ENCODE data around the gene RCOR1. TPM values are rescaled to one million over a fixed set of nuclear protein-coding genes. Genes with fewer than 3 reads are reported as not detected.
"Not testable (repeated sequence)": the region's sequence is repeated elsewhere in the genome, so short reads cannot be mapped to it uniquely, and the experiment has no call there.

RCOR1 gene
- polyA plus RNA-seq, 1 donor from 2014 or later = 10.4 TPM

DNA sequence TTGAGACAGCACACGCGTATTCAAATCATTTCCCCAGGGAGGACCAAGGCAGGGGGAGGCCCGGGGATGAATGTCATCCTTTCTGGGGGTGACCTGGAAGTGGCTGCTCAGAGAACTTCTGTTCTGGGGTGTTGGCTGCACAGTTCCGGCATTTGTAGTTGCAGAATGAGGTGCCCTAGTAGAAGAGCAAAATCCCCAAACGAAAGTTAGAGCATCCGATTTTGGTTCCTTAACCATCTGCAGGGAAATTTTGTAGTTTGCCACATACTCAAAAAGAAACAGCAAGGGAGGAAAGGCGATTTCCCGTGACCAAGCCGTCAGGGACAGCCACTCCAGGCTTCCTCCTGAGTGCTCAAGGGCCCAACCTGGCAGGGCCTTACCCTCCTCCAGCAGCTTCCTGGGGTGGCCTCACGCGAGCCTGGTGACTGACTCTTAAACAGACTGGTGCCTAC is 171.8 kb downstream of the RCOR1 start:
- TF ChIP-seq MXI1 (conservative IDR thresholded peaks at IDR 0.05; ENCODE audit: poor library complexity, severe bottlenecking) = no peak
- TF ChIP-seq POLR2AphosphoS5 (IDR thresholded peaks at IDR 0.05) = no peak
- TF ChIP-seq CTCF (IDR thresholded peaks at IDR 0.05; ENCODE audit: poor library complexity, severe bottlenecking) = no peak
- TF ChIP-seq EZH2 (IDR thresholded peaks at IDR 0.05; ENCODE audit: borderline replicate concordance, insufficient read depth, low read length, poor library complexity, severe bottlenecking) = no peak
- Histone ChIP-seq H3K4me2 (ENCODE audit: low read length) (no peak overlapping the region), H3K36me3 (ENCODE audit: insufficient read depth, low read length) (no peaks in the 10 kb centered on the region), H3F3A (ENCODE audit: insufficient read depth, low read length, poor library complexity, severe bottlenecking) (no peaks in the 10 kb centered on the region), H3K79me2 (replicated peaks; ENCODE audit: insufficient read depth, low read length) (no peaks in the 10 kb centered on the region), H3K27ac (ENCODE audit: low read length) (no peak overlapping the region), H3K27me3 (ENCODE audit: insufficient read depth, low read depth, low read length) (no peaks in the 10 kb centered on the region), H2AFZ (ENCODE audit: low read depth, low read length) (no peak overlapping the region), H3K9ac (ENCODE audit: low read length) (no peak overlapping the region), H3K9me2 (ENCODE audit: insufficient read depth, low read length) (no peaks in the 10 kb centered on the region), H3K4me3 (ENCODE audit: low read length) (no peak overlapping the region), H4K20me1 (ENCODE audit: insufficient read depth) (no peaks in the 10 kb centered on the region), H3K9me3 (ENCODE audit: low read length) (no peaks in the 10 kb centered on the region)

- not testable (repeated sequence) for H4K20me1 ChIP-seq (ENCODE audit: insufficient read depth); H3K9me3 ChIP-seq (ENCODE audit: low read length); H3F3A ChIP-seq (ENCODE audit: insufficient read depth, low read length, poor library complexity, severe bottlenecking); H3K27ac ChIP-seq (ENCODE audit: low read length); H3K27me3 ChIP-seq (ENCODE audit: insufficient read depth, low read depth, low read length); H3K4me3 ChIP-seq (ENCODE audit: low read length); H2AFZ ChIP-seq (ENCODE audit: low read depth, low read length); H3K79me2 ChIP-seq (replicated peaks; ENCODE audit: insufficient read depth, low read length); H3K4me2 ChIP-seq (ENCODE audit: low read length); H3K9ac ChIP-seq (ENCODE audit: low read length); H3K36me3 ChIP-seq (ENCODE audit: insufficient read depth, low read length); H3K9me2 ChIP-seq (ENCODE audit: insufficient read depth, low read length)
Observed at GRCh38 chr14:102765770-102766169, 173.3 kb downstream of the RCOR1 start.

DNA sequence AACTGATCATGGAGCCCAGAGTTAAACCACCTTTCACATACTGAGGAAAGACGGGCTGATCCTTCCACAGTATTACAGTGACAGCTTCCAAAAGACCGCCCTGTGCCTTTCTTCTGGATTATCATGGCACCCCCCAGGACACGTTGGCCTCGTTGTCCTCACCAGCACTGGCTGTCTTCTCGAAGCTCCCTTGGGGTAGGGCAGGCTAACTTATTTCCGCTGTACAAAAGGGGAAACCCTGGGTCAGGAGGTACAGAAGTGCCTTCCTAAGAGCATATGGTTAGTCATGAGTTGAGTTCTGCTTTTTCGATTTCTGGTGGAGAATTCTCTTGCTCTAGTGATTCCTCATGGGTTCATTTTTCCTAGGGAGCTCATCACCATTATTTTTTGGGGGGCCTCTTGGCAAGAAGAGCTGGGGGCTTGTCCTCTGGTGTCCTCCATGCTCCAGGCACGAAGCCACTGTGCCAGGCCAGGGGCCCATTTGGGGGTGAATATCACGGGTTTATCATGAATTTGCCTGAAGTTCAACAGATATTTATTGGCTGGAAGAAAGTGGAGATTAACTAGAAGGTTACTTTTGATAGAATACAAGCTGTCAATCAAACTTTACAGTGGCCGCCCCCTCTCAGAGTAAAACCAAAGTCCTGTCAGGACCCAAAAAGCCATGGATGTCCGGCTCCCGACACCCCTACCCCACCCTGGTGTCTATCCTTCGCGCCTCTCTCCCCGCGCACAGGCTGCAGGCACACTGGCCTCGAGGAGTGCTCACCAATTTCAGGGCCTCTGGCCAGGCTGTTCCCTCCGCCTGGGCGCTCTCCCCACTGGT is 176.0 kb downstream of the RCOR1 start:
- no peak for TF ChIP-seq REST (IDR thresholded peaks at IDR 0.05; ENCODE audit: borderline replicate concordance)
- no peak for TF ChIP-seq SMC3 (conservative IDR thresholded peaks at IDR 0.05; ENCODE audit: poor library complexity)
- TF ChIP-seq RAD21 (conservative IDR thresholded peaks at IDR 0.05) = no peak
- TF ChIP-seq MXI1 (conservative IDR thresholded peaks at IDR 0.05; ENCODE audit: poor library complexity, severe bottlenecking) = no peak
- no peak for TF ChIP-seq CTCF (IDR thresholded peaks at IDR 0.05; ENCODE audit: poor library complexity, severe bottlenecking)
- no peak for TF ChIP-seq EZH2 (IDR thresholded peaks at IDR 0.05; ENCODE audit: borderline replicate concordance, insufficient read depth, low read length, poor library complexity, severe bottlenecking)
- TF ChIP-seq EP300 (conservative IDR thresholded peaks at IDR 0.05; ENCODE audit: poor library complexity, severe bottlenecking) = no peak
- TF ChIP-seq POLR2AphosphoS5 (IDR thresholded peaks at IDR 0.05) = no peak
- TF ChIP-seq TAF1 (IDR thresholded peaks at IDR 0.05; ENCODE audit: low read depth) = no peak
- Histone ChIP-seq H4K20me1 (ENCODE audit: insufficient read depth) (no peaks in the 10 kb centered on the region), H2AFZ (ENCODE audit: low read depth, low read length) (no peak overlapping the region), H3K36me3 (ENCODE audit: insufficient read depth, low read length) (no peaks in the 10 kb centered on the region), H3K9me3 (ENCODE audit: low read length) (no peaks in the 10 kb centered on the region), H3K27me3 (ENCODE audit: insufficient read depth, low read depth, low read length) (no peaks in the 10 kb centered on the region), H3K4me2 (ENCODE audit: low read length) (no peak overlapping the region), H3K9me2 (ENCODE audit: insufficient read depth, low read length) (no peaks in the 10 kb centered on the region), H3K4me3 (ENCODE audit: low read length) (no peak overlapping the region), H3K9ac (ENCODE audit: low read length) (no peak overlapping the region), H3K27ac (ENCODE audit: low read length) (no peak overlapping the region), H3F3A (ENCODE audit: insufficient read depth, low read length, poor library complexity, severe bottlenecking) (no peaks in the 10 kb centered on the region), H3K79me2 (replicated peaks; ENCODE audit: insufficient read depth, low read length) (no peaks in the 10 kb centered on the region)

Measured in neural cell (in vitro differentiated cells).